PC-3 (cell line): ENCODE results near the gene PRPF19. TPM values are rescaled to one million over a fixed set of nuclear protein-coding genes. Genes with fewer than 3 reads are reported as not detected.

Experiments
- ATAC-seq: fragments of 200-7000 bp; cut with Tn5 transposase; 2 replicates; pipeline ENCODE4 v1.9.1; 2020; ENCODE audit warnings: mild to moderate bottlenecking, moderate library complexity
- BruUV-seq: library from RNA; stranded (reverse); fragments of 400-500 nt; replicated peaks from 2 replicates; lab custom pipeline; 2021; lab: Mats Ljungman, UMichigan
- CTCF ChIA-PET: fragments of 300-600 bp; sonication (Branson Sonifier 250); formaldehyde crosslinking; loops from one replicate; lab custom pipeline; 2022; ENCODE audit warnings: antibody characterized with exemption; lab: Charles Lee
- POLR2A ChIA-PET: fragments of 300-600 bp; sonication (Branson Sonifier 250); formaldehyde crosslinking; loops from one replicate; lab custom pipeline; 2022; ENCODE audit warnings: antibody characterized with exemption; ENCODE audit not compliant: unreplicated experiment; lab: Charles Lee
- DNase-seq: peaks from one replicate; pipeline ENCODE4 v3.0.0-alpha.2; 2015
- H2AFZ ChIP-seq: fragments of 300-600 bp; sonication (generic); 2 replicates; pipeline ENCODE4 v1.6.0; 2016; ENCODE audit warnings: antibody characterized with exemption, low read length
- H3F3A ChIP-seq: fragments of 300-600 bp; sonication (generic); one replicate; pipeline ENCODE4 v1.6.0; 2017; ENCODE audit warnings: antibody characterized with exemption, low read length, control low read depth, mild to moderate bottlenecking; ENCODE audit not compliant: unreplicated experiment
- H3K27ac ChIP-seq: fragments of 300-600 bp; sonication (generic); 2 replicates; pipeline ENCODE4 v1.5.1; 2016; ENCODE audit warnings: mild to moderate bottlenecking, low read length
- H3K27me3 ChIP-seq: fragments of 300-600 bp; sonication (generic); 2 replicates; pipeline ENCODE4 v1.6.1; 2016; ENCODE audit warnings: low read length, mixed read lengths
- H3K36me3 ChIP-seq: fragments of 300-600 bp; sonication (generic); 2 replicates; pipeline ENCODE4 v1.6.1; 2016; ENCODE audit warnings: low read depth, mixed run types, low read length, mixed read lengths
- H3K4me1 ChIP-seq: fragments of 300-600 bp; sonication (generic); 2 replicates; pipeline ENCODE4 v1.5.1; 2016; ENCODE audit warnings: low read length; ENCODE audit not compliant: insufficient read depth
- H3K4me2 ChIP-seq: fragments of 300-600 bp; sonication (generic); 2 replicates; pipeline ENCODE4 v1.6.0; 2016; ENCODE audit warnings: low read length
- H3K4me3 ChIP-seq: fragments of 300-600 bp; sonication (generic); 2 replicates; pipeline ENCODE4 v1.5.1; 2016; ENCODE audit warnings: mild to moderate bottlenecking, low read length, mixed read lengths
- H3K79me2 ChIP-seq: fragments of 300-600 bp; sonication (generic); 2 replicates; pipeline ENCODE4 v1.6.1; 2017; ENCODE audit warnings: low read length, mixed read lengths
- H3K9ac ChIP-seq: fragments of 300-600 bp; sonication (generic); 2 replicates; pipeline ENCODE4 v1.6.0; 2016; ENCODE audit warnings: mild to moderate bottlenecking, low read length
- H3K9me2 ChIP-seq: fragments of 300-600 bp; sonication (generic); replicated peaks from 2 replicates; pipeline ENCODE4 v1.6.1; 2016; ENCODE audit warnings: mixed run types, low read length, mixed read lengths
- H3K9me3 ChIP-seq: fragments of 300-600 bp; sonication (generic); 2 replicates; pipeline ENCODE4 v1.6.1; 2016; ENCODE audit warnings: low read length, mixed read lengths
- H4K20me1 ChIP-seq: fragments of 300-600 bp; sonication (generic); 2 replicates; pipeline ENCODE4 v1.6.1; 2016; ENCODE audit warnings: low read length, mixed read lengths
- CTCF ChIP-seq: fragments of 300-600 bp; sonication (generic); conservative IDR thresholded peaks from 2 replicates; pipeline ENCODE4 v1.5.1; 2017; ENCODE audit warnings: antibody characterized with exemption, low read depth, mild to moderate bottlenecking, low read length
- EZH2 ChIP-seq: fragments of 300-600 bp; sonication (generic); IDR thresholded peaks from one replicate; pipeline ENCODE4 v1.6.1; 2017; ENCODE audit warnings: antibody characterized with exemption, mild to moderate bottlenecking, low read length; ENCODE audit not compliant: unreplicated experiment
- EZH2phosphoT487 ChIP-seq: fragments of 300-600 bp; sonication (generic); IDR thresholded peaks from 2 replicates; pipeline ENCODE4 v1.6.1; 2018; ENCODE audit warnings: mild to moderate bottlenecking, antibody characterized with exemption, low read length, borderline replicate concordance
- intact Hi-C: fragments of 100-400 bp; cut with micrococcal nuclease; formaldehyde crosslinking; loops from 2 replicates; pipeline ENCODE4 v1.9.0; 2023
- total RNA-seq: library from RNA; depleted of rRNA; stranded (reverse); fragments of >200 nt; gene quantifications from 2 replicates; pipeline ENCODE4 v1.2.3, GENCODE V29; 2014

The PRPF19 gene
- total RNA-seq, 1 experiment from 2014 or later, result 165 TPM

GRCh38 chr11:60864856-60865513, 41.4 kb downstream of the PRPF19 start:
- Histone ChIP-seq H3K4me1 (peaks cover 11% of the 10 kb centered on the region), H3K27me3 (no peaks in the 10 kb centered on the region), H3K79me2 (no peaks in the 10 kb centered on the region), H3F3A (no peaks in the 10 kb centered on the region), H3K9me3 (no peaks in the 10 kb centered on the region), H3K4me2 (no peak overlapping the region), H4K20me1 (no peaks in the 10 kb centered on the region), H3K9ac (no peak overlapping the region), H3K4me3 (no peak overlapping the region), H2AFZ (no peak overlapping the region), H3K27ac (no peak overlapping the region), H3K9me2 (no peaks in the 10 kb centered on the region), H3K36me3 (no peaks in the 10 kb centered on the region)
- POLR2A ChIA-PET, result no interaction called here
- ATAC-seq (no peak), DNase-seq (no peak)
- intact Hi-C loops, result no loop called here
- BruUV-seq, result no TSS peak
- CTCF ChIA-PET, result no interaction called here
- TF ChIP-seq EZH2 (no peak), CTCF (no peak), EZH2phosphoT487 (no peak)

- H3K9ac ChIP-seq, result no peak overlapping the region
- no peaks in the 10 kb centered on the region for H4K20me1 ChIP-seq
- no peaks in the 10 kb centered on the region for H3F3A ChIP-seq
- intact Hi-C loops, result no loop called here
- H3K4me3 ChIP-seq, result no peak overlapping the region
- no peak overlapping the region for H2AFZ ChIP-seq
- ATAC-seq, result no peak
- DNase-seq, result no peak
- H3K9me3 ChIP-seq, result no peaks in the 10 kb centered on the region
- H3K4me2 ChIP-seq, result no peak overlapping the region
- no peaks in the 10 kb centered on the region for H3K9me2 ChIP-seq
- TF ChIP-seq CTCF (no peak), EZH2phosphoT487 (no peak), EZH2 (no peak)
- H3K27me3 ChIP-seq, result no peaks in the 10 kb centered on the region
- no peaks in the 10 kb centered on the region for H3K36me3 ChIP-seq
- no peak overlapping the region for H3K27ac ChIP-seq
- peaks cover 11% of the 10 kb centered on the region for H3K4me1 ChIP-seq
- H3K79me2 ChIP-seq, result no peaks in the 10 kb centered on the region
- POLR2A ChIA-PET, result no interaction called here
- no TSS peak for BruUV-seq
- CTCF ChIA-PET, result no interaction called here
Measured at GRCh38 chr11:60863550-60864521, 42.5 kb downstream of the PRPF19 start.

- ChIA-PET CTCF (no interaction called here), POLR2A (no interaction called here)
- H3K27me3 ChIP-seq, result no peaks in the 10 kb centered on the region
- H3K9me2 ChIP-seq, result no peaks in the 10 kb centered on the region
- no TSS peak for BruUV-seq
- H3K4me1 ChIP-seq, result peaks cover 16% of the 10 kb centered on the region
- ATAC-seq, result no peak
- no peaks in the 10 kb centered on the region for H3K36me3 ChIP-seq
- H3F3A ChIP-seq, result no peaks in the 10 kb centered on the region
- H3K4me3 ChIP-seq, result no peak overlapping the region
- no peak overlapping the region for H3K9ac ChIP-seq
- H4K20me1 ChIP-seq, result no peaks in the 10 kb centered on the region
- H3K9me3 ChIP-seq, result no peaks in the 10 kb centered on the region
- DNase-seq, result no peak
- no peak overlapping the region for H3K27ac ChIP-seq
- intact Hi-C loops, result no loop called here
- H3K4me2 ChIP-seq, result no peak overlapping the region
- no peak overlapping the region for H2AFZ ChIP-seq
- no peaks in the 10 kb centered on the region for H3K79me2 ChIP-seq
- TF ChIP-seq EZH2phosphoT487 (no peak), CTCF (no peak), EZH2 (no peak)
Measured at GRCh38 chr11:60862171-60862570, 44.2 kb downstream of the PRPF19 start.
